22Rv1 (cell line): Measurements from ENCODE around the gene KRTAP5-5.

ENCODE experiments used
- CTCF ChIP-seq: fragments of 450-650 bp; IDR thresholded peaks from 2 replicates; pipeline ENCODE4 v1.5.1; 2017; ENCODE audit warnings: mild to moderate bottlenecking
- ZFX ChIP-seq: fragments of 450-650 bp; IDR thresholded peaks from 2 replicates; pipeline ENCODE4 v1.6.1; 2017; ENCODE audit warnings: antibody characterized with exemption, borderline replicate concordance

- TF ChIP-seq CTCF (no peak), ZFX (no peak)
Measured at GRCh38 chr11:1676229-1676740, 46.7 kb downstream of the KRTAP5-5 start.
